ENCODE measurements around the gene PNP.
"Not testable (repeated sequence)": the region's sequence is repeated elsewhere in the genome, so short reads cannot be mapped to it uniquely, and the experiment has no call there.

Gene PNP

DNA sequence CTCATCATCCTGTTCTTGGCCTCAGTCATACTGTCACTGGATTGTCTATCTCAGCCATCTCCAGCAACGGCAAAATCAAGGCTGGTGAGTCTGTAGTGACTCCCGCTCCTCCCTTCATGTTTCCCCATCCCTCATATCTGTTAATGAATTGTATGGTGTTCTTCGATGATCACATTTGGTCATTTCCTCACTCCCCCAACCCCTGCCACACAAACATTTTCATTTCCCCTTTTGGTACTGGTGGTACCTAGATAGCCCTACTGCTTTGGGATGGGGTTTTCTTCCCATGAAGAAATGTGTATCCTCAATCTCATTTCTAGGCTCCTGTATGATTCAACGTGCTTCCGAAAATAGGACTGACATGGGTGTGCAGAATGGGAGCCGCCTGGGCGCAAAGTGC is 30.5 kb upstream of the PNP start:
- no peak for DNase-seq (ENCODE audit: low read depth)
- TF ChIP-seq, protein P1, sequence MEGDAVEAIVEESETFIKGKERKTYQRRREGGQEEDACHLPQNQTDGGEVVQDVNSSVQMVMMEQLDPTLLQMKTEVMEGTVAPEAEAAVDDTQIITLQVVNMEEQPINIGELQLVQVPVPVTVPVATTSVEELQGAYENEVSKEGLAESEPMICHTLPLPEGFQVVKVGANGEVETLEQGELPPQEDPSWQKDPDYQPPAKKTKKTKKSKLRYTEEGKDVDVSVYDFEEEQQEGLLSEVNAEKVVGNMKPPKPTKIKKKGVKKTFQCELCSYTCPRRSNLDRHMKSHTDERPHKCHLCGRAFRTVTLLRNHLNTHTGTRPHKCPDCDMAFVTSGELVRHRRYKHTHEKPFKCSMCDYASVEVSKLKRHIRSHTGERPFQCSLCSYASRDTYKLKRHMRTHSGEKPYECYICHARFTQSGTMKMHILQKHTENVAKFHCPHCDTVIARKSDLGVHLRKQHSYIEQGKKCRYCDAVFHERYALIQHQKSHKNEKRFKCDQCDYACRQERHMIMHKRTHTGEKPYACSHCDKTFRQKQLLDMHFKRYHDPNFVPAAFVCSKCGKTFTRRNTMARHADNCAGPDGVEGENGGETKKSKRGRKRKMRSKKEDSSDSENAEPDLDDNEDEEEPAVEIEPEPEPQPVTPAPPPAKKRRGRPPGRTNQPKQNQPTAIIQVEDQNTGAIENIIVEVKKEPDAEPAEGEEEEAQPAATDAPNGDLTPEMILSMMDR (IDR thresholded peaks at IDR 0.05; ENCODE audit: low read depth, low read length, missing control alignments) = no peak
- H3K4me3 ChIP-seq (ENCODE audit: low read depth, low read length) = no peak overlapping the region

DNA sequence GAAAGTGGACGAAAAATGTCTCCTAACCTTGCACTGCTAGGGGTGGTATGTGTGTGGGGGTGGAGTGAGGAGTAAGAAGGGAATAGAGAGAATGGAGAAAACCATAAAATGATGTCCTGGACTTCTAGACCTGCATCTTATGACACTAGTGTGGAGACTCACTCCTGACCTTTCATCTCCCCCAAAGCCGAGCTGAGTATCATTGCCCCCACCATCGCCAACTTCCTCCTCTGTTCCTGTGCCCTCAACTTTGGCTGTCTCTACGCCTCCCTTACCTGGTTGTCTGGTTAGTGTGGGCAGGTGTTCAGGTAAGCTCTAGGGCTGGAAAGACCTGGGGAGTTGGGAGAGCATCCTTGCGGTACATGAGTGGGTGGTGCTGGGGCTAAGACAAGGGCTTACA is 28.7 kb upstream of the PNP start:
- TF ChIP-seq, protein P1 (IDR thresholded peaks at IDR 0.05; ENCODE audit: low read depth, low read length, missing control alignments) = no peak

GRCh38 chr14:20440882-20441281 is 28.3 kb upstream of the PNP start:
- no peak for DNase-seq (ENCODE audit: low read depth)
- TF ChIP-seq, protein P1 (IDR thresholded peaks at IDR 0.05; ENCODE audit: low read depth, low read length, missing control alignments) = no peak
- no peak overlapping the region for H3K4me3 ChIP-seq (ENCODE audit: low read depth, low read length)

More for the DNA sequence above, 28.7 kb upstream of the PNP start:
- DNase-seq (ENCODE audit: low read depth) = no peak
- no peak overlapping the region for H3K4me3 ChIP-seq (ENCODE audit: low read depth, low read length)

GRCh38 chr14:20441461-20441860 is 27.7 kb upstream of the PNP start:
- no peak overlapping the region for H3K4me3 ChIP-seq (ENCODE audit: low read depth, low read length)
- TF ChIP-seq, protein P1 (IDR thresholded peaks at IDR 0.05; ENCODE audit: low read depth, low read length, missing control alignments) = no peak
- no peak for DNase-seq (ENCODE audit: low read depth)

- DNase-seq (ENCODE audit: low read depth); H3K4me3 ChIP-seq (ENCODE audit: low read depth, low read length): not testable (repeated sequence)
These were observed 25.6 kb upstream of the PNP start for GRCh38 chr14:20443650-20444049.

- DNase-seq (ENCODE audit: low read depth) = no peak
- TF ChIP-seq, protein P1 (IDR thresholded peaks at IDR 0.05; ENCODE audit: low read depth, low read length, missing control alignments) = no peak
- no peak overlapping the region for H3K4me3 ChIP-seq (ENCODE audit: low read depth, low read length)
These were observed 22.3 kb upstream of the PNP start for GRCh38 chr14:20446889-20447288.

- not testable (repeated sequence) for H3K4me3 ChIP-seq (ENCODE audit: low read depth, low read length); DNase-seq (ENCODE audit: low read depth)
These were observed 16.4 kb upstream of the PNP start for GRCh38 chr14:20452831-20453230.

DNA sequence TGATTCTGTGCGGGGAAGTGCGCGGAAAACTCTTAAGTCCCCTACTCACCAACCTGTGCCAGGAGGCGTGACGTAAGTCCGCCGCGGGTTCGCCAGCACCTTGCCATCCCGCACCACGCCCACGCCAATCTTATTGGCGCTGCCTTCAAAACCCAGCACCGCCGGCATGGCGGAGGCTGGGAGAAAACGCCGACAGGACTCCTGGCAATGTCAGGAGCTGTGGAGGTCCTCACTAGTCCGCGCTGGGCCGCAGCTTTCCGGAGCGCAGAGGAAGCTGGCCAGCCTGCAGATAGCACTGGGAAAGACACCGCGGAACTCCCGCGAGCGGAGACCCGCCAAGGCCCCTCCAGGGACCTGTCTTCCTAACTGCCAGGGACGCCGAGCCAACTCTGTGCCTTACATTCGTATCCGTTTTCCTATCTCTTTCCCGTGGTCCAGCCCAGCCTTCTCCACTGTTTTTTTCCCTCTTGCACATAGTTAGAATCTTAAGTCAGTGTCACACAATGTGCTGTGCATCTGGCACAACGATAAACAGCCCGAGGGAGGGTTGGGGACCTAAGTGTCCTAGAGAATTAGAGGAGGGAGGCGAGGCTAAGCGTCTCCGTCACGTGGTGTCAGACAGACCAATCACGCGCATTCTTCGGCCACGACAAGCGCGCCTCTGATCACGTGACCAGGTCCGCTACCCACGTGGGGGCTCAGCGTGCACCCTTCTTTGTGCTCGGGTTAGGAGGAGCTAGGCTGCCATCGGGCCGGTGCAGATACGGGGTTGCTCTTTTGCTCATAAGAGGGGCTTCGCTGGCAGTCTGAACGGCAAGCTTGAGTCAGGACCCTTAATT is 14.5 kb upstream of the PNP start, which contains the start of the genes APEX1 and OSGEP:
Gene APEX1, plus strand, starts transcription at position 711 of the 839 bp plus-strand sequence. CDS start 420 bp downstream, outside the sequence.
Gene OSGEP, minus strand, starts transcription at position 297 of the 839 bp plus-strand sequence. Its CDS starts 129 bp downstream, at position 168.
- peak within 1 kb of the TSS; percentile 78 for H3K4me3 ChIP-seq (ENCODE audit: low read depth, low read length)
- TF ChIP-seq, protein P1 (IDR thresholded peaks at IDR 0.05; ENCODE audit: low read depth, low read length, missing control alignments) = no peak
- DNase-seq (ENCODE audit: low read depth) = peak; percentile 99

Measured in GM12864 (cell line).